Measurements from ENCODE around the gene TXNRD2.

The TXNRD2 gene

GRCh38 chr22:19854778-19855503 lies 86.7 kb downstream of the TXNRD2 start, which contains the start of the genes GNB1L and RTL10:
Gene GNB1L (minus strand): TSS chr22:19854874. CDS start chr22:19821355, 33,519 bp downstream.
Gene RTL10 (minus strand): TSS chr22:19854874. CDS start chr22:19852261, 2,613 bp downstream.
- Mint-ChIP-seq H3K27ac (peak within 1 kb of the TSS; percentile 94), H3K27me3 (ENCODE audit: low read depth) (no peaks in the 10 kb centered on the region), H3K4me3 (peak within 1 kb of the TSS; percentile 97), H3K36me3 (ENCODE audit: low read depth) (peaks cover 15% of the 10 kb centered on the region), H3K9me3 (no peaks in the 10 kb centered on the region), H3K4me1 (ENCODE audit: low read depth) (peaks cover 22% of the 10 kb centered on the region)
- peak; percentile 98 for DNase-seq (ENCODE audit: low spot score)

DNA sequence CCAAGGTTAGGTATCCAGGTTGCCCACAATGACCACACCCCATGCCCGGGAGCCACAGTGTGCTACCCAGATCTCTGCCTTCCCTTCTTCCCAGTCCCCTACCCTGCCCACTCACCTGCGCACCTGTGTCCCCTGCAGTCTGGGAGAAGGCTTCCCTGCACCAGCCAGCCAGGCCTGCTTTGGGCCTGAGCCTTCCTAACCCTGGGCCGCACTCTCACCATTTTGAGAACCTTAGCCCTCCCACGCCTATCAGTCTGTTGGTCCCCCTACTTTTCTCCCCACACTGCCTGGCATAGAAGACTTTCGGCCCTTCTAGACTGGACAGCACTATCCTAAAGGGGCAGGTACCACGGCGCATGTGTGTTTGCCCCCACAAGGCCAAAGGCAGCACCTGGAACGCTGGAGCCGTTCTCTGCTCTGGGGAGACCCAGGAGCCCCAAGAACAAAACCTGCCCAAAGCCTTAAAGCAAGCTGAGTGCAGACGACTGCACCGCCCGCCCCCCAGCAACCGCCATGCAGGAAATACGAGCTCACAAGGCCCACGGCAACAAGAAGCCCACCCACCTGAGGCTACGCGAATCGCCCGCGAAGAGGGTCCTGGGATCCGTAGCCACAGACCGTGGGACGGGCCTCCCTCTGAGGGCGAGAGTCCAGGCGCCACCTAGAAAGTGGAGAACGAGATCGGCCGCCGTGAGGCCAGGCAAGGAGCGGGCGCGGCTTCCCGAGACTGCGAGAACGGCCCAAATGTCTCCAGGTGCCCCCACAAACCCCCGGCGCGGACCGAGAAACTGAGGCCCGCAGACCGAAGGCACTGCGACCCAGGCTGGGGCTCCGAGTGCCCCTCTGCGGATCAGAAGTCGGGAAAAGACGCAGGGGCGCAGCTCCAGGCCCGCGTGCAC lies 87.5 kb downstream of the TXNRD2 start:
- Mint-ChIP-seq H3K27ac (peak overlapping the region; percentile 94), H3K4me1 (ENCODE audit: low read depth) (peaks cover 22% of the 10 kb centered on the region), H3K9me3 (no peaks in the 10 kb centered on the region), H3K4me3 (peak overlapping the region; percentile 97), H3K27me3 (ENCODE audit: low read depth) (no peaks in the 10 kb centered on the region), H3K36me3 (ENCODE audit: low read depth) (peaks cover 18% of the 10 kb centered on the region)
- DNase-seq (ENCODE audit: low spot score), result no peak

GRCh38 chr22:19853058-19853878 lies 88.3 kb downstream of the TXNRD2 start:
- Mint-ChIP-seq H3K27me3 (ENCODE audit: low read depth) (no peaks in the 10 kb centered on the region), H3K36me3 (ENCODE audit: low read depth) (peaks cover 21% of the 10 kb centered on the region), H3K4me1 (ENCODE audit: low read depth) (peaks cover 22% of the 10 kb centered on the region), H3K27ac (peak overlapping the region; percentile 94), H3K4me3 (peak overlapping the region; percentile 97), H3K9me3 (no peaks in the 10 kb centered on the region)
- DNase-seq (ENCODE audit: low spot score), result no peak

DNA sequence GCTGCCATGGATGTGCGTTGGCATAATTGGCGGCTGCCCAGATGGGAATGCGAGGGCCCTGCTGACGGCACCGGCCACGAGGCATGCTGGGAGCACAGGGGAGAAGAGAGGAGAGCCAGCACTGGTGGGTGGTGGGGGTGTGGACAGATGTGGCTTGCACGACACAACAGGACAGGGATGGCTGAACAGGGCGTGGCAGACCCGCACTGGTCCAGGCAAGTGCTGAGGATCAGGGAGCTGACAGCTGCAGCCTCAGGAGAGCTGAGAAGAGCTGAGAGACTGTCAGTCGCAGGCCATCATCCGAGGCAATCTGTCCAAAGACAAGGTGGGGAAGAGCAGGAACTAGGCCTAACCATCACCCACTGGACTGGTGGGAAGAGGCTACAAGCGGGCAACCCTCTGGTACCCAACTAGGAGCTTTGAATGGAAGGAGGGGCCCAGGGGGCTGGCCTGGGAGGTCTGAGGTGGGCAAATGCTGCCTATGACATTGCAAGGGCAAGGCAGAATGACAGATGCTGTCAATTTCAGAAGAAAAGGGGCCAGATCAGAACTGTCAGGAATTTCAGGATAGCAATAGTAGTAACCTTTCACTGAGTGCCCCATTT lies 89.3 kb downstream of the TXNRD2 start:
- H3K36me3 Mint-ChIP-seq (ENCODE audit: low read depth), result peaks cover 27% of the 10 kb centered on the region
- no peaks in the 10 kb centered on the region for H3K27me3 Mint-ChIP-seq (ENCODE audit: low read depth)
- H3K4me1 Mint-ChIP-seq (ENCODE audit: low read depth), result peaks cover 22% of the 10 kb centered on the region
- H3K4me3 Mint-ChIP-seq, result peak overlapping the region; percentile 97
- H3K27ac Mint-ChIP-seq, result no peak overlapping the region
- no peak for DNase-seq (ENCODE audit: low spot score)
- H3K9me3 Mint-ChIP-seq, result no peaks in the 10 kb centered on the region

GRCh38 chr22:19851291-19852176 lies 90.1 kb downstream of the TXNRD2 start:
- peaks cover 17% of the 10 kb centered on the region for H3K4me1 Mint-ChIP-seq (ENCODE audit: low read depth)
- DNase-seq (ENCODE audit: low spot score), result no peak
- H3K27me3 Mint-ChIP-seq (ENCODE audit: low read depth), result no peaks in the 10 kb centered on the region
- no peaks in the 10 kb centered on the region for H3K9me3 Mint-ChIP-seq
- peak overlapping the region; percentile 28 for H3K4me3 Mint-ChIP-seq
- H3K27ac Mint-ChIP-seq, result no peak overlapping the region
- peaks cover 28% of the 10 kb centered on the region for H3K36me3 Mint-ChIP-seq (ENCODE audit: low read depth)

GRCh38 chr22:19850763-19851109 lies 90.9 kb downstream of the TXNRD2 start:
- no peaks in the 10 kb centered on the region for H3K9me3 Mint-ChIP-seq
- H3K27me3 Mint-ChIP-seq (ENCODE audit: low read depth), result no peaks in the 10 kb centered on the region
- H3K4me1 Mint-ChIP-seq (ENCODE audit: low read depth), result peaks cover 17% of the 10 kb centered on the region
- no peak for DNase-seq (ENCODE audit: low spot score)
- H3K36me3 Mint-ChIP-seq (ENCODE audit: low read depth), result peaks cover 28% of the 10 kb centered on the region
- no peak overlapping the region for H3K27ac Mint-ChIP-seq
- no peak overlapping the region for H3K4me3 Mint-ChIP-seq

- no peaks in the 10 kb centered on the region for H3K9me3 Mint-ChIP-seq
- H3K4me3 Mint-ChIP-seq, result no peak overlapping the region
- H3K27me3 Mint-ChIP-seq (ENCODE audit: low read depth), result no peaks in the 10 kb centered on the region
- peaks cover 17% of the 10 kb centered on the region for H3K4me1 Mint-ChIP-seq (ENCODE audit: low read depth)
- H3K27ac Mint-ChIP-seq, result no peak overlapping the region
- peaks cover 28% of the 10 kb centered on the region for H3K36me3 Mint-ChIP-seq (ENCODE audit: low read depth)
- DNase-seq (ENCODE audit: low spot score), result no peak
Measured at GRCh38 chr22:19849835-19850762, 91.5 kb downstream of the TXNRD2 start.

- H3K4me1 Mint-ChIP-seq (ENCODE audit: low read depth), result peaks cover 17% of the 10 kb centered on the region
- no peaks in the 10 kb centered on the region for H3K27me3 Mint-ChIP-seq (ENCODE audit: low read depth)
- H3K4me3 Mint-ChIP-seq, result no peak overlapping the region
- H3K36me3 Mint-ChIP-seq (ENCODE audit: low read depth), result peaks cover 26% of the 10 kb centered on the region
- H3K9me3 Mint-ChIP-seq, result no peaks in the 10 kb centered on the region
- no peak overlapping the region for H3K27ac Mint-ChIP-seq
- DNase-seq (ENCODE audit: low spot score), result no peak
Measured at GRCh38 chr22:19848298-19849224, 93.1 kb downstream of the TXNRD2 start.

GRCh38 chr22:19847345-19847632 lies 94.3 kb downstream of the TXNRD2 start:
- no peak for DNase-seq (ENCODE audit: low spot score)
- H3K27me3 Mint-ChIP-seq (ENCODE audit: low read depth), result no peaks in the 10 kb centered on the region
- H3K36me3 Mint-ChIP-seq (ENCODE audit: low read depth), result peaks cover 26% of the 10 kb centered on the region
- no peaks in the 10 kb centered on the region for H3K9me3 Mint-ChIP-seq
- H3K4me1 Mint-ChIP-seq (ENCODE audit: low read depth), result peaks cover 7% of the 10 kb centered on the region
- no peak overlapping the region for H3K27ac Mint-ChIP-seq
- H3K4me3 Mint-ChIP-seq, result no peak overlapping the region

- Mint-ChIP-seq H3K36me3 (ENCODE audit: low read depth) (peaks cover 22% of the 10 kb centered on the region), H3K4me1 (ENCODE audit: low read depth) (peaks cover 5% of the 10 kb centered on the region), H3K4me3 (no peak overlapping the region), H3K27me3 (ENCODE audit: low read depth) (no peaks in the 10 kb centered on the region), H3K9me3 (no peaks in the 10 kb centered on the region), H3K27ac (no peak overlapping the region)
- no peak for DNase-seq (ENCODE audit: low spot score)
Measured at GRCh38 chr22:19846620-19847344, 94.8 kb downstream of the TXNRD2 start.
